ENCODE measurements around the gene PHF20.
"Not testable (repeated sequence)": the region's sequence is repeated elsewhere in the genome, so short reads cannot be mapped to it uniquely, and the experiment has no call there.

Gene PHF20

DNA sequence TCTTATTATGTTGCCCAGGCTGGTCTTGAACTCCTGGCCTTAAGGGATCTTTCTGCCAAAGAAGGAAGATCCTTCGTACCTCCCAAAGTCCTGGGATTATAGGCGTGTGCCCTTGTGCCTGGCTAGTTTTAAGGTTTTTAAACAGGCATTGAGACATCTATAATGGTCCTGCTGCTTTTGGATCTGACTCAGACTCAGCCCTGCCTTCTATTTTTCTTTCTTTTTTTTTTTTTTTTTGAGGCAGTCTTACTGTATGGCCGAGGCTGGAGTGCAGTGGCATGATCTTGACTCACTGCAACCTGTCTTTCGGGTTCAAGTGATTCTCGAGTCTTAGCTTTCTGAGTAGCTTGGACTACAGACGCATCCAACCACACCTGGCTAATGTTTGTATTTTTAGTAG is 73.7 kb downstream of the PHF20 start:
- peaks cover 13 to 55% (median 30%) of the 10 kb centered on the region in 4 experiments for H3K36me3 ChIP-seq (ENCODE audit: control insufficient read depth in 4 of 4, insufficient read depth in 4 of 4, low read length in 3 of 4)
- POLR2A ChIA-PET = no interaction called here
- WGBS (ENCODE audit: insufficient coverage) = 100% methylated on average over 2 of the region's 6 CpGs

GRCh38 chr20:35849706-35850105 is 77.9 kb downstream of the PHF20 start:
- Histone ChIP-seq H3K27ac (ENCODE audit: insufficient read depth in 1 of 2, low read depth in 1 of 2, low read length in 2 of 2, poor library complexity in 1 of 2, severe bottlenecking in 2 of 2) (peak overlapping the region in 1 of 2 experiments; percentile 35), H3K27me3 (replicated peaks in 2 of 5; ENCODE audit: control insufficient read depth in 4 of 5, insufficient read depth in 5 of 5, low read length in 4 of 5) (no peaks in the 10 kb centered on the region), H3K9me3 (ENCODE audit: control extremely low read depth in 1 of 5, control insufficient read depth in 4 of 5, insufficient read depth in 2 of 5, low read depth in 1 of 5, low read length in 4 of 5) (no peaks in the 10 kb centered on the region), H3K4me3 (ENCODE audit: control insufficient read depth in 1 of 7, extremely low read depth in 1 of 7, insufficient read depth in 4 of 7, low read depth in 2 of 7, low read length in 6 of 7) (peak overlapping the region in 2 of 7 experiments; percentile 26 to 40), H3K36me3 (ENCODE audit: control insufficient read depth in 4 of 4, insufficient read depth in 4 of 4, low read length in 3 of 4) (peaks cover 15 to 58% (median 31%) of the 10 kb centered on the region in 4 experiments), H3K4me1 (ENCODE audit: control extremely low read depth in 1 of 4, control insufficient read depth in 4 of 4, insufficient read depth in 4 of 4, low read length in 3 of 4) (peaks cover 0 to 15% (median 12%) of the 10 kb centered on the region in 4 experiments)
- ChIA-PET POLR2A (interaction anchor here (0.5 kb wide), 1 partner anchor 50 kb away, joined by 3 read pairs; no protein-coding TSS in a partner anchor), CTCF (interaction anchor here (0.9 to 2.5 kb wide), 9 partner anchors 10 to 106 kb away, joined by 3 to 15 read pairs (median 5); no protein-coding TSS in a partner anchor)
- WGBS (ENCODE audit: insufficient coverage) = 15% methylated on average over 4 of the region's 4 CpGs
- peak in 2 of 3 donors; percentile 50 to 67 for DNase-seq

More for the DNA sequence above, 73.7 kb downstream of the PHF20 start:
- no peak for DNase-seq
- H3K27me3 ChIP-seq (replicated peaks in 2 of 5; ENCODE audit: control insufficient read depth in 4 of 5, insufficient read depth in 5 of 5, low read length in 4 of 5) = no peaks in the 10 kb centered on the region
- no peak overlapping the region for H3K27ac ChIP-seq (ENCODE audit: insufficient read depth in 1 of 2, low read depth in 1 of 2, low read length in 2 of 2, poor library complexity in 1 of 2, severe bottlenecking in 2 of 2)
- no peak overlapping the region for H3K4me3 ChIP-seq (ENCODE audit: control insufficient read depth in 1 of 7, extremely low read depth in 1 of 7, insufficient read depth in 4 of 7, low read depth in 2 of 7, low read length in 6 of 7)
- H3K9me3 ChIP-seq (ENCODE audit: control extremely low read depth in 1 of 5, control insufficient read depth in 4 of 5, insufficient read depth in 2 of 5, low read depth in 1 of 5, low read length in 4 of 5) = peaks cover 3 to 16% (median 6%) of the 10 kb centered on the region in 5 experiments
- H3K4me1 ChIP-seq (ENCODE audit: control extremely low read depth in 1 of 4, control insufficient read depth in 4 of 4, insufficient read depth in 4 of 4, low read length in 3 of 4) = peaks cover 0 to 17% (median 13%) of the 10 kb centered on the region in 4 experiments
- CTCF ChIA-PET = interaction anchor here (0.7 to 1.4 kb wide), 3 partner anchors 8 to 77 kb away, joined by 3 to 6 read pairs (median 3); no protein-coding TSS in a partner anchor

GRCh38 chr20:35851659-35852058 is 79.8 kb downstream of the PHF20 start:
- H3K27me3 ChIP-seq (replicated peaks in 2 of 5; ENCODE audit: control insufficient read depth in 4 of 5, insufficient read depth in 5 of 5, low read length in 4 of 5); H3K9me3 ChIP-seq (ENCODE audit: control extremely low read depth in 1 of 5, control insufficient read depth in 4 of 5, insufficient read depth in 2 of 5, low read depth in 1 of 5, low read length in 4 of 5); POLR2A ChIA-PET; H3K4me3 ChIP-seq (ENCODE audit: control insufficient read depth in 1 of 7, extremely low read depth in 1 of 7, insufficient read depth in 4 of 7, low read depth in 2 of 7, low read length in 6 of 7); DNase-seq; H3K27ac ChIP-seq (ENCODE audit: insufficient read depth in 1 of 2, low read depth in 1 of 2, low read length in 2 of 2, poor library complexity in 1 of 2, severe bottlenecking in 2 of 2): not testable (repeated sequence)
- WGBS (ENCODE audit: insufficient coverage) = 93% methylated on average over 5 of the region's 8 CpGs
- Histone ChIP-seq H3K36me3 (ENCODE audit: control insufficient read depth in 4 of 4, insufficient read depth in 4 of 4, low read length in 3 of 4) (peaks cover 15 to 48% (median 26%) of the 10 kb centered on the region in 4 experiments), H3K4me1 (ENCODE audit: control extremely low read depth in 1 of 4, control insufficient read depth in 4 of 4, insufficient read depth in 4 of 4, low read length in 3 of 4) (peaks cover 0 to 15% (median 12%) of the 10 kb centered on the region in 4 experiments)
- CTCF ChIA-PET = interaction anchor here (1.0 to 1.2 kb wide), 3 partner anchors 9 to 24 kb away, joined by 3 to 4 read pairs (median 3); no protein-coding TSS in a partner anchor

GRCh38 chr20:35854713-35855348 is 83.0 kb downstream of the PHF20 start:
- DNase-seq = peak in 1 of 3 donors; percentile 18
- CTCF ChIA-PET = interaction anchor here (1.0 kb wide), 1 partner anchor 9 kb away, joined by 3 read pairs; no protein-coding TSS in a partner anchor
- Histone ChIP-seq H3K4me3 (ENCODE audit: control insufficient read depth in 1 of 7, extremely low read depth in 1 of 7, insufficient read depth in 4 of 7, low read depth in 2 of 7, low read length in 6 of 7) (no peak overlapping the region), H3K27me3 (replicated peaks in 2 of 5; ENCODE audit: control insufficient read depth in 4 of 5, insufficient read depth in 5 of 5, low read length in 4 of 5) (no peaks in the 10 kb centered on the region), H3K9me3 (ENCODE audit: control extremely low read depth in 1 of 5, control insufficient read depth in 4 of 5, insufficient read depth in 2 of 5, low read depth in 1 of 5, low read length in 4 of 5) (no peaks in the 10 kb centered on the region), H3K27ac (ENCODE audit: insufficient read depth in 1 of 2, low read depth in 1 of 2, low read length in 2 of 2, poor library complexity in 1 of 2, severe bottlenecking in 2 of 2) (no peak overlapping the region), H3K36me3 (ENCODE audit: control insufficient read depth in 4 of 4, insufficient read depth in 4 of 4, low read length in 3 of 4) (peaks cover 15 to 27% (median 24%) of the 10 kb centered on the region in 4 experiments), H3K4me1 (ENCODE audit: control extremely low read depth in 1 of 4, control insufficient read depth in 4 of 4, insufficient read depth in 4 of 4, low read length in 3 of 4) (peaks cover 0 to 3% (median 2%) of the 10 kb centered on the region in 4 experiments)
- 100% methylated on average over 1 of the region's 2 CpGs for WGBS (ENCODE audit: insufficient coverage)
- POLR2A ChIA-PET = interaction anchor here (1.2 kb wide), 1 partner anchor 17 kb away, joined by 3 read pairs; no protein-coding TSS in a partner anchor

DNA sequence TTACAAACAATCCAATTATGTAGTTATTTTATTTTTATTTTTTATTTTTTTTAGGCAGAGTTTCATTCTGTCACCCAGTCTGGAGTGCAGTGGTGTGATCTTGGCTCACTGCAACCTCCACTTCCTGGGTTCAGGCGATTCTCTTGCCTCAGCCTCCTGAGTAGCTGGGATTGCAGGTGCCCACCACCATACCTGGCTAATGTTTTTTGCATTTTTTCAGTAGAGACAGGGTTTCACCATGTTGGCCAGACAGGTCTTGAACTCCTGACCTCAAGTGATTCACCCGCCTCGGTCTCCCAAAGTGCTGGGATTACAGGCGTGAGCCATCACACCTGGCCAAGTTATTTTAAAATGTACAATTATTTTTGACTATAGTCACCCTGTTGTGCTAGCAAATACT is 83.8 kb downstream of the PHF20 start:
- CTCF ChIA-PET = interaction anchor here (1.0 kb wide), 1 partner anchor 8 kb away, joined by 3 read pairs; no protein-coding TSS in a partner anchor

GRCh38 chr20:35856866-35857265 is 85.1 kb downstream of the PHF20 start:
- no peaks in the 10 kb centered on the region for H3K9me3 ChIP-seq (ENCODE audit: control extremely low read depth in 1 of 5, control insufficient read depth in 4 of 5, insufficient read depth in 2 of 5, low read depth in 1 of 5, low read length in 4 of 5)
- no peak overlapping the region for H3K27ac ChIP-seq (ENCODE audit: insufficient read depth in 1 of 2, low read depth in 1 of 2, low read length in 2 of 2, poor library complexity in 1 of 2, severe bottlenecking in 2 of 2)
- no peak overlapping the region for H3K4me3 ChIP-seq (ENCODE audit: control insufficient read depth in 1 of 7, extremely low read depth in 1 of 7, insufficient read depth in 4 of 7, low read depth in 2 of 7, low read length in 6 of 7)
- DNase-seq = no peak
- WGBS (ENCODE audit: insufficient coverage) = 100% methylated on average over 2 of the region's 4 CpGs
- ChIA-PET CTCF (no interaction called here), POLR2A (no interaction called here)
- H3K36me3 ChIP-seq (ENCODE audit: control insufficient read depth in 4 of 4, insufficient read depth in 4 of 4, low read length in 3 of 4) = peaks cover 12 to 31% (median 22%) of the 10 kb centered on the region in 4 experiments
- no peaks in the 10 kb centered on the region for H3K27me3 ChIP-seq (replicated peaks in 2 of 5; ENCODE audit: control insufficient read depth in 4 of 5, insufficient read depth in 5 of 5, low read length in 4 of 5)
- no peaks in the 10 kb centered on the region for H3K4me1 ChIP-seq (ENCODE audit: control extremely low read depth in 1 of 4, control insufficient read depth in 4 of 4, insufficient read depth in 4 of 4, low read length in 3 of 4)

More for the DNA sequence above, 83.8 kb downstream of the PHF20 start:
- H3K9me3 ChIP-seq (ENCODE audit: control extremely low read depth in 1 of 5, control insufficient read depth in 4 of 5, insufficient read depth in 2 of 5, low read depth in 1 of 5, low read length in 4 of 5); DNase-seq; H3K27ac ChIP-seq (ENCODE audit: insufficient read depth in 1 of 2, low read depth in 1 of 2, low read length in 2 of 2, poor library complexity in 1 of 2, severe bottlenecking in 2 of 2); H3K27me3 ChIP-seq (replicated peaks in 2 of 5; ENCODE audit: control insufficient read depth in 4 of 5, insufficient read depth in 5 of 5, low read length in 4 of 5); H3K4me1 ChIP-seq (ENCODE audit: control extremely low read depth in 1 of 4, control insufficient read depth in 4 of 4, insufficient read depth in 4 of 4, low read length in 3 of 4); H3K4me3 ChIP-seq (ENCODE audit: control insufficient read depth in 1 of 7, extremely low read depth in 1 of 7, insufficient read depth in 4 of 7, low read depth in 2 of 7, low read length in 6 of 7); POLR2A ChIA-PET: not testable (repeated sequence)
- WGBS (ENCODE audit: insufficient coverage) = 98% methylated on average over 4 of the region's 4 CpGs
- peaks cover 15 to 27% (median 24%) of the 10 kb centered on the region in 4 experiments for H3K36me3 ChIP-seq (ENCODE audit: control insufficient read depth in 4 of 4, insufficient read depth in 4 of 4, low read length in 3 of 4)
